Measurements from ENCODE around the gene DMAC2. TPM values are rescaled to one million over a fixed set of nuclear protein-coding genes. Genes with fewer than 3 reads are reported as not detected.
"Not testable (repeated sequence)": the region's sequence is repeated elsewhere in the genome, so short reads cannot be mapped to it uniquely, and the experiment has no call there.

The DMAC2 gene
- polyA plus RNA-seq (2013, experiment 1 of 2) = 49.9 TPM
- polyA plus RNA-seq (2013, experiment 2 of 2) = 51.4 TPM

DNA sequence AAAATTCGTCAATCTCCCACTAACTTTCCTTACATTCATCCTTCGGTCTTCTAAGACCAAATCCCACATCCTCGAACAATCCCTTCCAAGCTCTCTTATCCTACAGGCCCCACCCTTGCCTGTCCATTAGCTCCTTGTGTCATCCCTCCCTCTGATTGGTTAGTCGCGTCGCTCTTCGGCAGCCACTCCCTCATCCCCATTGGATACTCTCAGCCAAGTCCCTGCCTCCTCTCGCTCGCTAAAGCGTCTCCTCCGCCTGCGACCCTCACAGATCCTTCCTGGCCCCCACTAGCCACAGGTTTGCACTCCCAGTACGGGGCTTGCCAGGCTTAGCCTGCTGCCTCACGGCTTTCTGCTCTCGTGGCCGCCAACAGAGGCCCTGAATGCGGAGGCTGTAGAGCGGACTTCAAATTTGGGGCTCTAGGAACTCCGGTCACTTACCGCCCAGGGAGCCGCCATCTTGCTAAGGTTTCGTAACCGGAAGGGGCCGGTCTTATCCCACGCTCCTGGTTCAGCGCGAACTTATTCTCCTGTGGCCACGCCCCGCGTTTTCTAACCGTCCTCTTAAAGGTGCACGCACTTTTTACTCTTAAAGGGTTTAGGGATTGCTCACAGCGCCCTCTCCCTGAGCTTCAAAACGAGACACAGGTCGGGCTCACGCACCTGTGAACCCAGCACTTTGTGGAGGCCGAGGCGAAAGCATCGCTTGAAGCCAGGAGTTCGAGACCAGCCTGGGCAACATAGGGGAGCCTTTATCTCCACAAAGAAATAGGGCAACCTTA, at the start of gene DMAC2:
Gene DMAC2 (minus strand): TSS at position 472 of the 782 bp plus-strand sequence. CDS start 13 bp downstream, at position 459.
- peak within 1 kb of the TSS; percentile 18 for H2AK5ac ChIP-seq (ENCODE audit: low read length, severe bottlenecking)
- H3K4me1 ChIP-seq (ENCODE audit: control insufficient read depth, insufficient read depth, low read depth, low read length) = peaks cover 6% of the 10 kb centered on the region
- H4K91ac ChIP-seq (ENCODE audit: low read length) = peak within 1 kb of the TSS; percentile 99
- no peaks in the 10 kb centered on the region for H3K9me3 ChIP-seq (ENCODE audit: control insufficient read depth, low read length)
- H2AFZ ChIP-seq (ENCODE audit: low read depth, low read length) = peak within 1 kb of the TSS; percentile 94
- peak within 1 kb of the TSS; percentile 99 for H3K27ac ChIP-seq (ENCODE audit: low read length, poor library complexity, severe bottlenecking)
- 5% methylated on average over 40 of the region's 40 CpGs for WGBS
- H3K27me3 ChIP-seq (ENCODE audit: control insufficient read depth in 1 of 2, insufficient read depth in 1 of 2, low read length in 2 of 2) = peaks cover 16 to 30% of the 10 kb centered on the region in 2 experiments
- no peak within 1 kb of the TSS for H2BK120ac ChIP-seq (ENCODE audit: low read depth, low read length)
- H3K23ac ChIP-seq (ENCODE audit: low read length in 2 of 2) = no peak within 1 kb of the TSS
- peak within 1 kb of the TSS; percentile 94 for H3K9ac ChIP-seq (ENCODE audit: low read length)
- H3K36me3 ChIP-seq (ENCODE audit: control insufficient read depth in 1 of 2, insufficient read depth in 2 of 2, low read depth in 1 of 2, low read length in 2 of 2) = peaks cover 17 to 18% of the 10 kb centered on the region in 2 experiments
- H3K4me2 ChIP-seq (ENCODE audit: low read length, poor library complexity, severe bottlenecking) = peak within 1 kb of the TSS; percentile 73
- peaks cover 26% of the 10 kb centered on the region for H3K79me1 ChIP-seq (replicated peaks; ENCODE audit: low read length, poor library complexity, severe bottlenecking)
- peak within 1 kb of the TSS in 1 of 2 experiments; percentile 33 for H2BK12ac ChIP-seq (ENCODE audit: low read length in 2 of 2)
- peak; percentile 99 for DNase-seq
- H3K18ac ChIP-seq (ENCODE audit: low read depth in 1 of 2, low read length in 2 of 2) = peak within 1 kb of the TSS; percentile 96 to 97
- H3K14ac ChIP-seq (ENCODE audit: low read length in 2 of 2) = peak within 1 kb of the TSS in 1 of 2 experiments; percentile 86
- peak within 1 kb of the TSS; percentile 100 for H4K8ac ChIP-seq (ENCODE audit: low read length)
- peak within 1 kb of the TSS; percentile 100 for H2BK15ac ChIP-seq (ENCODE audit: low read depth, poor library complexity, severe bottlenecking)
- peak within 1 kb of the TSS; percentile 91 to 98 for H3K4me3 ChIP-seq (ENCODE audit: insufficient read depth in 1 of 2, low read depth in 1 of 2, low read length in 2 of 2)
- H2BK5ac ChIP-seq (ENCODE audit: low read depth, low read length, poor library complexity, severe bottlenecking) = no peak within 1 kb of the TSS
- peak within 1 kb of the TSS in 1 of 2 experiments; percentile 84 for H3K4ac ChIP-seq (ENCODE audit: low read depth in 1 of 2, low read length in 2 of 2)

DNA sequence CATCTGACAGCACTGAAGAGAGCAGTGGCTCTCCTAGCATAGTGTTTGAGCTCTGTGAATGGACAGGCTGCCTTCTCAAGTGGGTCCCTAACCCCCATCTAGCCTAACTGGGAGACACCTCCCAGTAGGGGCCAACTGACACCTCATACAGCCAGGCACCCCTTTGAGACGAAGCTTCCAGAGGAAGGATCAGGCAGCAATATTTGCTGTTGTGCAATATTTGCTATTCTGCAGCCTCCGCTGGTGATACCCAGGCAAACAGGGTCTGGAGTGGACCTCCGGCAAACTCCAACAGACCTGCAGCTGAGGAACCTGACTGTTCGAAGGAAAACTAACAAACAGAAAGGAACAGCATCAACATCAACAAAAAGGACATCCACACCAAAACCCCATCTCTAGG, 47.2 kb upstream of the DMAC2 start:
- H3K9me3 ChIP-seq (ENCODE audit: control insufficient read depth, low read length); H3K36me3 ChIP-seq (ENCODE audit: control insufficient read depth in 1 of 2, insufficient read depth in 2 of 2, low read depth in 1 of 2, low read length in 2 of 2); H3K4me2 ChIP-seq (ENCODE audit: low read length, poor library complexity, severe bottlenecking); H2BK5ac ChIP-seq (ENCODE audit: low read depth, low read length, poor library complexity, severe bottlenecking); H3K18ac ChIP-seq (ENCODE audit: low read depth in 1 of 2, low read length in 2 of 2); H4K91ac ChIP-seq (ENCODE audit: low read length); DNase-seq; H2BK12ac ChIP-seq (ENCODE audit: low read length in 2 of 2); H3K27ac ChIP-seq (ENCODE audit: low read length, poor library complexity, severe bottlenecking); H3K79me1 ChIP-seq (replicated peaks; ENCODE audit: low read length, poor library complexity, severe bottlenecking); H2BK15ac ChIP-seq (ENCODE audit: low read depth, poor library complexity, severe bottlenecking); H3K4ac ChIP-seq (ENCODE audit: low read depth in 1 of 2, low read length in 2 of 2); H3K23ac ChIP-seq (ENCODE audit: low read length in 2 of 2); H3K14ac ChIP-seq (ENCODE audit: low read length in 2 of 2); H3K4me1 ChIP-seq (ENCODE audit: control insufficient read depth, insufficient read depth, low read depth, low read length); H2AFZ ChIP-seq (ENCODE audit: low read depth, low read length); H2BK120ac ChIP-seq (ENCODE audit: low read depth, low read length); H4K8ac ChIP-seq (ENCODE audit: low read length); H3K9ac ChIP-seq (ENCODE audit: low read length); H2AK5ac ChIP-seq (ENCODE audit: low read length, severe bottlenecking); H3K4me3 ChIP-seq (ENCODE audit: insufficient read depth in 1 of 2, low read depth in 1 of 2, low read length in 2 of 2): not testable (repeated sequence)
- WGBS = 80% methylated on average over 4 of the region's 4 CpGs
- H3K27me3 ChIP-seq (ENCODE audit: control insufficient read depth in 1 of 2, insufficient read depth in 1 of 2, low read length in 2 of 2) = peaks cover 8 to 14% of the 10 kb centered on the region in 2 experiments

DNA sequence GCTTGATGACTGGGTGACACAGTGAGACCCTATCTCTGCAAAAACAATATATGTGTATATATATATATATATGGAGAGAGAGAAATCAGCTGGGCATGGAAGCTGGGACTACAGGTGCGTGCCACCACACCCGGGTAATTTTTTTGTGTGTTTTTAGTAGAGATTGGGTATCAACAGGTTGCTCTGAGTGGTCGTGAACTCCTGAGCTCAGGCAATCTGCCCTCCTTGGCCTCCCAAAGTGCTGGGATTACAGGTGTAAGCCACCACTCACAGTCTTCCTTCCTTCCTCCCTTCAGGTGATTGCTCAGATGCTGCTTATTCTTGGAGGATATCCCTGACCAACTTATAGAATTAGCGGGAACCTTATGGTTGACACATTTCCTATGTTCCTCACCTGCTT, 45.1 kb upstream of the DMAC2 start:
- H2AK5ac ChIP-seq (ENCODE audit: low read length, severe bottlenecking) = no peak overlapping the region
- no peak overlapping the region for H2BK120ac ChIP-seq (ENCODE audit: low read depth, low read length)
- no peak overlapping the region for H3K18ac ChIP-seq (ENCODE audit: low read depth in 1 of 2, low read length in 2 of 2)
- H3K9me3 ChIP-seq (ENCODE audit: control insufficient read depth, low read length) = no peaks in the 10 kb centered on the region
- H4K91ac ChIP-seq (ENCODE audit: low read length) = no peak overlapping the region
- no peak overlapping the region for H3K23ac ChIP-seq (ENCODE audit: low read length in 2 of 2)
- no peak overlapping the region for H3K4me2 ChIP-seq (ENCODE audit: low read length, poor library complexity, severe bottlenecking)
- H3K4me1 ChIP-seq (ENCODE audit: control insufficient read depth, insufficient read depth, low read depth, low read length) = no peaks in the 10 kb centered on the region
- H2BK15ac ChIP-seq (ENCODE audit: low read depth, poor library complexity, severe bottlenecking) = no peak overlapping the region
- 47% methylated on average over 2 of the region's 4 CpGs for WGBS
- H3K79me1 ChIP-seq (replicated peaks; ENCODE audit: low read length, poor library complexity, severe bottlenecking) = no peaks in the 10 kb centered on the region
- no peaks in the 10 kb centered on the region for H3K36me3 ChIP-seq (ENCODE audit: control insufficient read depth in 1 of 2, insufficient read depth in 2 of 2, low read depth in 1 of 2, low read length in 2 of 2)
- H3K9ac ChIP-seq (ENCODE audit: low read length) = no peak overlapping the region
- no peak overlapping the region for H3K4me3 ChIP-seq (ENCODE audit: insufficient read depth in 1 of 2, low read depth in 1 of 2, low read length in 2 of 2)
- no peak overlapping the region for H4K8ac ChIP-seq (ENCODE audit: low read length)
- H3K4ac ChIP-seq (ENCODE audit: low read depth in 1 of 2, low read length in 2 of 2) = no peak overlapping the region
- peaks cover 10 to 14% of the 10 kb centered on the region in 2 experiments for H3K27me3 ChIP-seq (ENCODE audit: control insufficient read depth in 1 of 2, insufficient read depth in 1 of 2, low read length in 2 of 2)
- DNase-seq = no peak
- H3K14ac ChIP-seq (ENCODE audit: low read length in 2 of 2) = no peak overlapping the region
- no peak overlapping the region for H2AFZ ChIP-seq (ENCODE audit: low read depth, low read length)
- H3K27ac ChIP-seq (ENCODE audit: low read length, poor library complexity, severe bottlenecking) = no peak overlapping the region
- no peak overlapping the region for H2BK5ac ChIP-seq (ENCODE audit: low read depth, low read length, poor library complexity, severe bottlenecking)
- H2BK12ac ChIP-seq (ENCODE audit: low read length in 2 of 2) = no peak overlapping the region

GRCh38 chr19:41480336-41480735, 40.6 kb upstream of the DMAC2 start:
- no peak overlapping the region for H3K9ac ChIP-seq (ENCODE audit: low read length)
- no peak overlapping the region for H4K8ac ChIP-seq (ENCODE audit: low read length)
- no peak overlapping the region for H2AK5ac ChIP-seq (ENCODE audit: low read length, severe bottlenecking)
- H2BK15ac ChIP-seq (ENCODE audit: low read depth, poor library complexity, severe bottlenecking) = no peak overlapping the region
- H3K14ac ChIP-seq (ENCODE audit: low read length in 2 of 2) = no peak overlapping the region
- no peak overlapping the region for H4K91ac ChIP-seq (ENCODE audit: low read length)
- 77% methylated on average over 12 of the region's 12 CpGs for WGBS
- H3K27ac ChIP-seq (ENCODE audit: low read length, poor library complexity, severe bottlenecking) = no peak overlapping the region
- H3K23ac ChIP-seq (ENCODE audit: low read length in 2 of 2) = no peak overlapping the region
- H2BK120ac ChIP-seq (ENCODE audit: low read depth, low read length) = no peak overlapping the region
- no peak overlapping the region for H2BK5ac ChIP-seq (ENCODE audit: low read depth, low read length, poor library complexity, severe bottlenecking)
- H2BK12ac ChIP-seq (ENCODE audit: low read length in 2 of 2) = no peak overlapping the region
- H3K36me3 ChIP-seq (ENCODE audit: control insufficient read depth in 1 of 2, insufficient read depth in 2 of 2, low read depth in 1 of 2, low read length in 2 of 2) = no peaks in the 10 kb centered on the region
- H3K79me1 ChIP-seq (replicated peaks; ENCODE audit: low read length, poor library complexity, severe bottlenecking) = no peaks in the 10 kb centered on the region
- H3K27me3 ChIP-seq (ENCODE audit: control insufficient read depth in 1 of 2, insufficient read depth in 1 of 2, low read length in 2 of 2) = peaks cover 10 to 29% of the 10 kb centered on the region in 2 experiments
- H3K4ac ChIP-seq (ENCODE audit: low read depth in 1 of 2, low read length in 2 of 2) = no peak overlapping the region
- no peak overlapping the region for H2AFZ ChIP-seq (ENCODE audit: low read depth, low read length)
- no peak overlapping the region for H3K4me2 ChIP-seq (ENCODE audit: low read length, poor library complexity, severe bottlenecking)
- no peaks in the 10 kb centered on the region for H3K4me1 ChIP-seq (ENCODE audit: control insufficient read depth, insufficient read depth, low read depth, low read length)
- DNase-seq = no peak
- no peak overlapping the region for H3K4me3 ChIP-seq (ENCODE audit: insufficient read depth in 1 of 2, low read depth in 1 of 2, low read length in 2 of 2)
- H3K18ac ChIP-seq (ENCODE audit: low read depth in 1 of 2, low read length in 2 of 2) = no peak overlapping the region
- no peaks in the 10 kb centered on the region for H3K9me3 ChIP-seq (ENCODE audit: control insufficient read depth, low read length)

Measured in mesenchymal stem cell (in vitro differentiated cells and primary cell).